Measurements from ENCODE around the gene RTF2. TPM values are rescaled to one million over a fixed set of nuclear protein-coding genes. Genes with fewer than 3 reads are reported as not detected.
"Not testable (repeated sequence)": the region's sequence is repeated elsewhere in the genome, so short reads cannot be mapped to it uniquely, and the experiment has no call there.

The RTF2 gene
- total and polyA plus RNA-seq, 2 of the 4 experiments (the other 2 are of a cell fraction) = 102 to 109 TPM

DNA sequence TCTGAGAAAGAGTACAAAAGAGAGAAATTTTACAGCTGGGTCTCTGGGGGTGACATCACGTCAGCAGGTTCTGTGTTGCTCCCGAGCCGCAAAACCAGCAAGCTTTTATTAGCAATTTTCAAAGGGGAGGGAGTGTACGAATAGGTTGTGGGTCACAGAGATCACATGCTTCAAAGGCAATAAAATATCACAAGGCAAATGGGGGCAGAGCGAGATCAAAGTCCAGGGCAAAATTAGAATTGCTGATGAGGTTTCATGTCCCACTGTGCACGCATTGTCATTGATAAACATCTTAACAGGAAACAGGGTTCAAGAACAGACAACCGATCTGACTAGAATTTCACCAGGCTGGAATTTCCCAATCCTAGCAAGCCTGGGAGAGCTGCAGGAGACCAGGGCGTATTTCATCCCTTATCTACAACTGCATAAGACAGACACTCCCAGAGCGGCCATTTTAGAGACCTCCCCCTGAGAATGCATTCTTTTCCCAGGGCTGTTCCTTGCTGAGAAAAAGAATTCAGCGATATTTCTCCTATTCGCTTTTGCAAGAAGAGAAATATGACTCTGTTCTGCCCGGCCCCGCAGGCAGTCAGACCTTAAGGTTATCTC lies 52.4 kb downstream of the RTF2 start:
- dilution Hi-C loops (cut with HindIII; ENCODE audit: low sequenced_read_pairs, unreplicated experiment); H3K56ac ChIP-seq (ENCODE audit: extremely low read depth, insufficient read depth, low read length); H3K4ac ChIP-seq (ENCODE audit: low read depth, low read length); H3K79me1 ChIP-seq (ENCODE audit: low read depth in 1 of 2, low read length in 2 of 2); H2AK5ac ChIP-seq (ENCODE audit: low read depth, low read length); POLR2A ChIA-PET (ENCODE audit: unreplicated experiment); H4K8ac ChIP-seq (ENCODE audit: low read depth in 2 of 2, low read length in 2 of 2); H4K5ac ChIP-seq (ENCODE audit: low read depth, low read length); H2BK120ac ChIP-seq (ENCODE audit: low read depth, low read length); H3K4me1 ChIP-seq (ENCODE audit: control insufficient read depth, insufficient read depth, low read length); H3K9ac ChIP-seq (ENCODE audit: low read depth, low read length); H3K27ac ChIP-seq (ENCODE audit: insufficient read depth, low read length); BruUV-seq (replicated peaks); H2BK20ac ChIP-seq (ENCODE audit: low read depth, low read length); H3K4me3 ChIP-seq (ENCODE audit: insufficient read depth, low read depth, low read length); H2AFZ ChIP-seq (replicated peaks; ENCODE audit: low read length, poor library complexity); H3K18ac ChIP-seq (ENCODE audit: low read depth, low read length); H4K20me1 ChIP-seq (ENCODE audit: insufficient read depth, low read length); H3K27me3 ChIP-seq (ENCODE audit: control insufficient read depth, insufficient read depth, low read length); H3K14ac ChIP-seq (replicated peaks; ENCODE audit: low read depth, low read length); H3K9me1 ChIP-seq (ENCODE audit: insufficient read depth, low read length); H3K4me2 ChIP-seq (ENCODE audit: low read depth, low read length); H2AK9ac ChIP-seq (replicated peaks; ENCODE audit: low read depth, low read length, poor library complexity); intact Hi-C loops (cut with micrococcal nuclease); DNase-seq; H2BK5ac ChIP-seq (ENCODE audit: low read depth, low read length, poor library complexity, severe bottlenecking); in situ Hi-C loops (cut with MboI; ENCODE audit: low sequenced_read_pairs); H4K91ac ChIP-seq (ENCODE audit: insufficient read depth, low read depth, low read length); ATAC-seq (ENCODE audit: low read depth); H3K23ac ChIP-seq (ENCODE audit: low read depth, low read length); H2BK15ac ChIP-seq (ENCODE audit: low read depth, low read length): not testable (repeated sequence)
- Histone ChIP-seq H3K36me3 (ENCODE audit: control insufficient read depth, insufficient read depth, low read length) (peaks cover 38% of the 10 kb centered on the region), H3K9me3 (ENCODE audit: control insufficient read depth, insufficient read depth, low read length) (peaks cover 11% of the 10 kb centered on the region)
- WGBS, 2 experiments (ENCODE audit: extremely low coverage in 2 of 2, insufficient read length in 1 of 2) = 90% methylated on average over 5 of the region's 13 CpGs; no CpG with 5 or more reads in 1 of the 2 experiments
- CTCF ChIA-PET = interaction anchor here (0.6 kb wide), 1 partner anchor 829 kb away, joined by 4 read pairs; no protein-coding TSS in a partner anchor
